GM19099 (cell line): Measurements from ENCODE around the gene DLX4.

Source experiments
- POLR2A ChIP-seq: IDR thresholded peaks from 3 replicates; pipeline ENCODE4 v1.6.1; 2011; ENCODE audit warnings: low read depth; ENCODE audit not compliant: insufficient read length; ENCODE audit errors: extremely low read depth

Gene DLX4

DNA sequence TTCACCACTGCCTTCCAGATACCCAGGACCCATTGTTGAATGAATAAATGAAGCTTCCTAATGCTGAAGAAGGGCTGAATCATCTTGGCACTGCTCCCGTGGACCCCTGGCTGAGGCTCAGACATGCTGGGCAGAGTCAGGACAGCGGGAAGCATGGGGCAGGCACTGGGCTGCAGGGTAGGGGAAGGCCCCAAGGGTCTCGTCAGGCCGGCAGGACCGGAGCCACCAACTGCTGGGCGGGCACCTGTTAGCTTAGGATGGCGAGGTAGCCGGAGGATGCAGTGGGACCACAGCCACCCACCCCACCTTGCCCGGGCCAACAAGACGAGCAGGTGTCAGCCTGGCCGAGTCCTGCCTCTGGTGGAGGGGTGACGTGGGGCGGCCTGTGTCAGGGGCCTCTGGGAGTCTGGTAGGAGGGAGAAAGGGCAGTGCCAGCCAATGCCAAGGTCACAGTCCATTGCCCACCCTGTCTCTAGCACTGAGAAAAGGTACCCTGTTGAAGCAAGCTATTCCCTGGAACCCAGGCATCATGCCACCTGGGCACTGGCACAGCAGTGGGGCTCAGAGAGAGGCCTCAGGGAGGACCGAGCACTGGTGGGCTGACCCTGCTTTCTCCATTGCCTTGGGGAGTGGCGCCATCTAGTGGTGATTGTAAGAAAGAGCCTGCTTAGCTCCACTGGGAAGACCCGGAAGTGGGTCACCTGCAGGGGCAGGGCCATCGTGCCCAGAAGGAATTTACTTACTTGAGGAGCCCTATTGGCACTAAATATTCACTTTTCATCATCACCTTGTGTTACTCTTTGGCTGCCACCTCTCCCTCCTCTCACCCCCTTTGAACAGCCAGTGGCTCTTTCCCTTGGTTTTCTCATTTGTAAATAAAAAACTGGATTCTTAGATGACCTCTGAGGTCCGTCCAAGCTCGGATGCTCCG is 29.0 kb downstream of the DLX4 start:
- no peak for TF ChIP-seq POLR2A

DNA sequence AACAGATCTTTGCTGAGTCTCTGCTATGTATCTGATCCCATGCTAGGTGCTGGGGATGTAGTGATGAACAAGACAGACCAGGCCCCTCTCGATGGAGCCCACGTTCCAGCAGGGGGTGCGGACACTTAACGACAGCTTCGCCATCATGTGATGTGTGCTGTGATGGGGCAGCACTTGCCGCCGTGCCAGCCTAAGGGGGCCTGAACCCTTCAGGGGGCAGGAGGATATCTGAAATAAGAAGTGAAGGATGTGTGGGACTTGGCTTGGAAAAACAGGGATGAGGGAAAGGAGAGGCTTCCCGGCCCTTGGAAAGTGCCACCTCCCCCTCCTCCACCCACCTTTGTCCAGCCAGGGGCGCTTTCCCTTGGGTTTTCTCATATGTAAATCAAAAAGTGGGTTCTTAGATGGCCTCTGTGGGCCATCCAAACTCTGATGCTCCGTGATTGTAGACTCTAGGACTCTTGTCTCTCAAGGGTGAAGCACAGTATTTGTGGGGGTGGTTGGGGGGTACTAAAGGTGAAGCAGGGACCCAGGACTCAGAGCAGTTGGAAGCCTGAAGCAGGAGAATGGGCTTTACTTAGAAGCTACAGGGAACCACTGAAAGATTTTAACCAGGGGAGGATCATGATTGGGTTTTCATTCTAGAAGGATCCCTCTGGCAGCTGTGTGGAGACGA is 30.0 kb downstream of the DLX4 start:
- no peak for TF ChIP-seq POLR2A

DNA sequence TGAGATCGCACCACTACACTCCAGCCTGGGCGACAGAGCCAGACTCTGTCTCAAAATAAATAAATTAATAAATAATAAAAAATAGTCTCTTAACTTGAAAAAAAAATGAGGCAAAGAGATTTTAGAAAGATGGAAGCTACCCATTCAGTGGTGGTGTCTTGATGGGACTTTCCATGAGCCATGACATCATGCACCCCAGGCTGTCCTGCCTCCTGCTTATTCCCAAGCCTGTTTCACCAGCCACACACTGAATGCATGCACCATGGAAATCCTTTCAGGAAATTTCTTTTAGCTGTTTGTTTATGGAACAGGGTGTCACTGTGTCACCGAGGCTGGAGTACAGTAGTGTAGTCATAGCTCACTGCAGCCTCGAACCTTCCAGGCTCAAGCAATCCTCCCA is 34.9 kb downstream of the DLX4 start:
- TF ChIP-seq POLR2A: no peak

DNA sequence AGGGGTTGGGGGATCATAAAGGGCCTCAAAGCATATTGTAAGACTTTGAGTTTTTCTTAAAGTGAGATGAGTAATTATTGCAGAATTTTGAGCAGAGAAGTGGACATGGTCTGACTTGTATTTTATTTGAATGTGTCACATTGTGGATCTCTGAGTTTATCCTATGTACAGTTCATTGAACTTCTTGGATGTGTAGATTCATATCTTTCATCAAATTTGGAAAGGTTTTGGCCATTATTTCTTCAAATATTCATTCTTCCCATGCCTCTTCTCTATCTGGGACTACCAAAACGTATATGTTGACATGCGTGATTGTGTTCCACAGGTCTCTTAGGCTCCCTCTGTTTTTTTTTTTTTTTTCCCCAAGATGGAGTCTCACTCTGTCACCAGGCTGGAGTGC is 40.3 kb downstream of the DLX4 start:
- no peak for TF ChIP-seq POLR2A

DNA sequence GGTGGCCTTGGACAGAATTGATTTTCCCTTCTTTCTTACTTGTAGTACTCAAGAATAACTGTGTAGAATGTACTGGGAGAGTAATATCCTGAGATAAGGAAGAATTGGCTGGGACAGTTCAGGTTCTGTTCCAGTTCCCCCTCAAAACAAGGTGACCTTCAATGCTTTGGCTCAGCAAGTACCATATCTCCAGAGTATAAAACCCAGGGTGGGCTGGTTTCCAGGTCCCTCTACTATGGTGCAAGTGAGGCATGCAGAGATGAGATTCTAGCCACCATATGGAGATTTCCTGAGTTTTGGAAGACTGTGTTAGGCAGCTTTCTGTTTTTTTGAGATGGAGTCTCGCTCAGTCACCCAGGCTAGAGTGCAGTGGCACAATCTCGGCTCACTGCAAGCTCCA is 44.1 kb downstream of the DLX4 start:
- TF ChIP-seq POLR2A: no peak

DNA sequence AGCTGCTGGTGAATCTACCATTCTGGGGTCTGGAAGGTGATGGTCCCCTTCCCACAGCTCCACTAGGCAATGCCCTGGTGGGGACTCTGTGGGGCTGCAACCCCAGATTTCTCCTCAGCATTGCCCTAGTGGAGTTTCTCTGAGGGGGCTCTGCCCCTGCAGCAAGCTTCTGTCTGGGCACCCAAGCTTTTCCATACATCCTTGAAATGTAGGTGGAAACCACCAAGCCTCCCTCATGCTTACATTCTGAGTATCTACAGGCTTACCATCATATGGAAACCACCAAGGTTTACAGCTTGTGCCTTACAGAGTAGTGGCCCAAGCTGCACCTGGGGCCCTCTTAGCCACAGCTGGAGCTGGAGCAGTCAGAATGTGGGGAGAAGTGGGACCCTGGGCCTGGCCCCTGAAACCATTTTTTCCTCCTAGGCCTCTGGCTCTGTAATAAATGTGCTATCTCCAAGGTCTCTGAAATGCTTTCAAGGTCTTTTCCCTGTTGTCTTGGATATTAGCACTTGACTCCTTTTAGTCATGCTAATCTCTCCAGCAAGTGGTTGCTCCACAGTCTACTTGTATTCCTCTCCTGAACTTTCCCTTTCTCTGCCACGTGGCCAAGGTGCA is 45.6 kb downstream of the DLX4 start:
- no peak for TF ChIP-seq POLR2A

DNA sequence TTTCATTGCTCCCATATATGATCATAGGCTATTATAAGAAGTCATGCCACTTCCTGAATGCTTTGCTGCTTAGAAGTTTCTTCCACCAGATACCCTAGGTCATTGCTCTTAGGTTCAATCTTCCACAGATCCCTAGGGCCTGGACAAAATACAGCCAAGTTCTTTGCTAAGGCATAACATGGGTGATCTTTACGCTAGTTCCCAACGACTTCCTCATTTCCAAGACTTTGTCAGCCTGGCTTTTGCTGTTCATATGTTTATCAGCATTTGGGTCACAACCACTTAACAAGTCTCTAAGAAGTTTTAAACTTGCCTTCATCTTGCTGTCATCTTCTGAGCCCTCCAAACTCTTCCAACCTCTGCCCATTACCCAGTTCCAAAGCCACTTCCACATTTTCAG is 46.2 kb downstream of the DLX4 start:
- no peak for TF ChIP-seq POLR2A

DNA sequence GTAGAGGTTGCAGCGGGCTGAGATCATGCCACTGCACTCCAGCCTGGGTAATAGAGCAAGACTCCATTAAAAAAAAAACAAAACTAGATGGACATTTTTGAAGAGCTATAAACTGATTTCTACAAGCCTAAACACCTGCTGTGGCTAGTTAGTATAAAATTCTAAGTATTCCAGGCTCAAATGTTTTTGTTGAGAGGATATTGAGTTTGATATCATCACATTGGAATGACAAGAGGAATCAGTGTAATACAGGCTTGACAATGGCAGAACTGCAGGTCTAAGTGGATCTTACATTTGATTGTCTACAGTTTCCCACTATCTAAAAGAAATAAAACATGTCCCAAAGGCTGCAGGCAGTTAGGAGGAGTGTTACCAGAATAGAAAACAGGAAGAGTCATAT is 49.9 kb downstream of the DLX4 start:
- no peak for TF ChIP-seq POLR2A

DNA sequence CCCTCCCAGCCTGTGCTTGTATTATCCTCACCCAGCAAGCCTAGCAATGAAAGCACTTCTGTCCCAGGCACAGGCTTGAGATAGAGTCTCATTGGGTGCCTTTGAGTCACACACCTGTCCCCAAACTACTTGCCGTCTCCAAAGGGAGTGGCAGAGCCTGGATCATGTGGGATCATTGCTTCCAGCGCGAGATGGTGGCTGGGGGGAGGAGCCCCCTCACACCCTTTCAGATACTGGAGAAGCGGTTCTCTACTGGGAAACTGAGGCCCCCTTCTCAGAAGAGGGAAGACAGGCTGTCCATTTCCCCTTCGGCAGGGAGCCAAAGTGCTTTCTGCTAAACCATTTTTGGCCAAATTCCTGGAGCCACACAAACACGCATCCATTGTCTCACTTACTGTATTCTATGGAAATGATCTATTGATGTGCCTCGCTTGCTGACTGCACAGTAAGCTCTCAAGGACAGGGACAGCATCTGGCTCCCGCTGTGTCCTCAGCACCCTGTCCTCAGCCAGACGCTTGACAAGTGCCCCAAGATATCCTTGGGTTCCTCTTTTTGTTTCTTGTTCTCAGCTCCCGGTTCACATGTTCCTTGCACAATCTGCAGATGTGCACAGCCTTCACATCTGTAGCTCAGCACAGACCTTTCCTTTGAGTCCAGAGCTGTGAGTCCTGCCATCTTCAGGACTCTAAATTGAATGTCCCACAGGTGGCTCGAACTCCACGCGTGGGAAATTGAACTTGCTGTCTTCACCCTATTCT is 52.0 kb downstream of the DLX4 start:
- no peak for TF ChIP-seq POLR2A

DNA sequence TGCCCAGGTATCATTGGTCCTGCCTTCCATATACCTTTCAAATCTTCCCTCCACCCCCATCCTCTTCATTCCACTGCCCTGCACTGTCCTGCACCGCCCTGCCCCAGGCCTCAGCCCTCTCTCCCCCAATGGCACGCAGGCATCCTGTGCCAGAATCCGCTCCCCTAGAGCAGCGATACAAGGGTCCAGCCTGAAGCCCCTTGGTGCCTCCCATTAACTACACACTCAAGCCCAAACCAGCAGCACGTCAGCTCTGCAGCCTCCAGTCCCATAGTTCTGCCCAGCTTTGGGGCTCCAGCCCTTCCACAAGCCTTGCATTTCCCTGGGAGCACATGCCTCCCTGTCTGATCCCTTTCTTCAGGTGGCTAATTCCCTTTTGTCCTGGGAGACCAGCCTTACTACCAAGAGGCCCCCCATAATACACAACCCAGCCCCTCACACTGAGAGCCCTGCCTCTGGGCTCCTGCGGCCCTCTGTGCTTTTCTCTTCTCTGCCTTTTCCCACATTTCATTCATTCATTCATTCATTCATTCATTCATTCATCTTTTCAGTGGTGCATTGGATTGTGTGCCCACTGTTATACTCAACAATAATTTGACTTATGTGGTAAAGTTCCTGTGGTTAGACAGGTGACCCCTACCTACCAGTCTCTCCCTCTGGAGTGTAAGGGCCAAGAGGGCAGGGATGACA is 52.8 kb downstream of the DLX4 start:
- no peak for TF ChIP-seq POLR2A

DNA sequence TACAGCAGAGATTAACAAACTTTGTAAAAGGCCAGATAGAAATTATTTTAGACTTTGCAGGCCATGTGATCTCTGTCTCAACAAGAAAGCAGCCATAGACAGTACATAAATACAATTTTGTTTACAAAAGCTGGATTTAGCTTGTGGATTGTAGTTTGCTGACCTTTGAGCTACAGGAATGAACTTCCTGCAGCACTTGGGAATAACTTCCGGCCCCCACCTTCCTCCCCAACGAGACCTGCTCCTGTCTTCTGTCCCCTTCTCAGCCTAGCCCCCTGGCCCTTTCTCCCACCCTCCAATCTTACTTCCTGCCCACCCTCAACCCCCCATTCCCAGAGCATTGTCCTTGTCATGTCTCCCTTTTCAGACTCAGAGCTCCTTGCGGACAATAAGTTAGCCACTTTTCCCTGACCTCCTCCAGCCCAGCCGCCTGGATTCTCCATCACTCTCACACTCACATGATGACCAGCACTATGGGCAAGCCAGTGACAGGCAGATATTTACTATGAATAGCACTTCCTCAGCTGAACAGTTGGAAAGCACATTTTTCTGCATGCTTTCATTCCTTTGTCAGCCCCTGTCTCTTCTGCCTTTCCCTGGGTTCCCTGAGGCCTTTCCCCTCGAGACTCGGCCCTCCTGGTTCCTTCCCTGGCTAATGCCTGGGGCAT is 53.6 kb downstream of the DLX4 start:
- no peak for TF ChIP-seq POLR2A

DNA sequence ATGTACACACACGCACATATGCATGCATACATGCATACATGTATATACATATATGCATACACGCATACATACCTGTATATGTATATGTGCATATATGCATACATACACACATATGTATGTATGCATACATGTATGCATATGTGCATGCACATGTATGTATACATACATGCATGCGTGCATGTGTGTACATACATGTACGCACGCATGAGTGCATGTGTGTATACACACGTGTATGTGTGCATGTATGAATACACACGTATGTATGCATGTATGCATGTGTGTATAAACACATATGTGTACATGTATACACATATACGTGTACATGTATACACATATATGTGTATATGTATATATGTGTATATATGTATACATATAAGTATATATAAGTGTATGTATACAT is 54.5 kb downstream of the DLX4 start:
- TF ChIP-seq POLR2A: no peak
